Thyroid gland (tissue), 4 donors: ENCODE measurements around the gene SMCP.

Experiments used
- POLR2A ChIP-seq, 2 donors: fragments of 450-650 bp; IDR thresholded peaks; one replicate each; pipeline ENCODE4 v1.6.1; 2017; ENCODE audit warnings: antibody characterized with exemption in 2 of 2, mild to moderate bottlenecking in 2 of 2, moderate library complexity in 1 of 2
- TF ChIP-seq, protein P1 (sequence below), 6 experiments: fragments of 200-600 bp in 3 of 6; fragments of 450-650 bp in 3 of 6; sonication (generic) in 3 of 6; IDR thresholded peaks; one replicate each; pipeline ENCODE4 v1.5.1; 2016 to 2019; ENCODE audit warnings: antibody characterized with exemption in 6 of 6, mild to moderate bottlenecking in 2 of 6, inconsistent platforms in 1 of 6, moderate library complexity in 1 of 6

DNA sequence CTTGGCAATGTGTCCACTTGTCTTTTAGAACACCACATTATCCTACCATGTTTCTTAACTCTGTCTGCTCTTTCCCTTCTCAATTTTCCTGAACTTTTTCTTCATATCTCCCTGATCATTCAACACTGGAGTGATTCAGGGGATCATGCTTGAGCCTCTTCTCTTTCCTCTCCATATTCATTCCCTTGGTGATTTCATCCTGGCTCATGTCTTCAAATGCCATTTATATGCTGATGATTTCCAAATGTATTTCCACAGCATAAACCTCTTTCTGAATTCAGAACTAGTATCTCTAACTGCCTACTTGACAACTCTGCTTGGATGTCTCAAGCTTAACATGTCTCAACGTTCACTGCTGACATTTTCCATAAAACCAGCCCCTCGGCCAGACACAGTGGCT, 21.8 kb downstream of the SMCP start:
- TF ChIP-seq POLR2A (IDR thresholded peaks at IDR 0.05) = no peak
- TF ChIP-seq, protein P1, sequence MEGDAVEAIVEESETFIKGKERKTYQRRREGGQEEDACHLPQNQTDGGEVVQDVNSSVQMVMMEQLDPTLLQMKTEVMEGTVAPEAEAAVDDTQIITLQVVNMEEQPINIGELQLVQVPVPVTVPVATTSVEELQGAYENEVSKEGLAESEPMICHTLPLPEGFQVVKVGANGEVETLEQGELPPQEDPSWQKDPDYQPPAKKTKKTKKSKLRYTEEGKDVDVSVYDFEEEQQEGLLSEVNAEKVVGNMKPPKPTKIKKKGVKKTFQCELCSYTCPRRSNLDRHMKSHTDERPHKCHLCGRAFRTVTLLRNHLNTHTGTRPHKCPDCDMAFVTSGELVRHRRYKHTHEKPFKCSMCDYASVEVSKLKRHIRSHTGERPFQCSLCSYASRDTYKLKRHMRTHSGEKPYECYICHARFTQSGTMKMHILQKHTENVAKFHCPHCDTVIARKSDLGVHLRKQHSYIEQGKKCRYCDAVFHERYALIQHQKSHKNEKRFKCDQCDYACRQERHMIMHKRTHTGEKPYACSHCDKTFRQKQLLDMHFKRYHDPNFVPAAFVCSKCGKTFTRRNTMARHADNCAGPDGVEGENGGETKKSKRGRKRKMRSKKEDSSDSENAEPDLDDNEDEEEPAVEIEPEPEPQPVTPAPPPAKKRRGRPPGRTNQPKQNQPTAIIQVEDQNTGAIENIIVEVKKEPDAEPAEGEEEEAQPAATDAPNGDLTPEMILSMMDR (IDR thresholded peaks at IDR 0.05) = no peak
